ENCODE results near the gene TSSK3. TPM values are rescaled to one million over a fixed set of nuclear protein-coding genes. Genes with fewer than 3 reads are reported as not detected.
"Not testable (repeated sequence)": the region's sequence is repeated elsewhere in the genome, so short reads cannot be mapped to it uniquely, and the experiment has no call there.

TSSK3 gene
- total RNA-seq, 4 donors from 2014 or later: 1.8 TPM; not detected in 3

GRCh38 chr1:32394890-32395432 lies 32.6 kb downstream of the TSSK3 start:
- intact Hi-C loops (cut with DNase I; ENCODE audit: low total_unique reads): loop anchor here (1.0 to 2.0 kb wide), 2 partner anchors 44 to 256 kb away; partner anchors contain the start of genes RBBP4 and ZBTB8OS
- H3K4me1 ChIP-seq: peaks cover 25 to 39% of the 10 kb centered on the region in 2 donors
- peak overlapping the region; percentile 92 to 97 (median 94) for H3K27ac ChIP-seq
- ATAC-seq (peak; percentile 12 to 17), DNase-seq (no peak)
- peak overlapping the region; percentile 77 to 87 (median 84) for H3K4me3 ChIP-seq
- H3K27me3 ChIP-seq: no peaks in the 10 kb centered on the region
- H3K36me3 ChIP-seq: peaks cover 0 to 26% of the 10 kb centered on the region in 2 donors
- no peak for TF ChIP-seq POLR2A (IDR thresholded peaks at IDR 0.05)
- peak in 1 of 5 experiments; percentile 11 for TF ChIP-seq CTCF (IDR thresholded peaks at IDR 0.05 in 4 of 5, conservative IDR thresholded peaks at IDR 0.05 in 1 of 5)
- H3K9me3 ChIP-seq: no peaks in the 10 kb centered on the region
- in situ Hi-C loops (cut with MboI; ENCODE audit: low sequenced_read_pairs in 4 of 4): no loop called here

GRCh38 chr1:32396524-32396923 lies 34.2 kb downstream of the TSSK3 start:
- Histone ChIP-seq H3K36me3 (peaks cover 0 to 10% of the 10 kb centered on the region in 2 donors), H3K4me1 (peaks cover 24 to 31% of the 10 kb centered on the region in 2 donors)
- H3K9me3 ChIP-seq; intact Hi-C loops (cut with DNase I; ENCODE audit: low total_unique reads); H3K27me3 ChIP-seq; ATAC-seq; H3K27ac ChIP-seq; in situ Hi-C loops (cut with MboI; ENCODE audit: low sequenced_read_pairs in 4 of 4); DNase-seq; H3K4me3 ChIP-seq: not testable (repeated sequence)

- in situ Hi-C loops (cut with MboI; ENCODE audit: low sequenced_read_pairs in 4 of 4): no loop called here
- no peak for DNase-seq
These were observed 36.1 kb downstream of the TSSK3 start for GRCh38 chr1:32398401-32398800.

GRCh38 chr1:32399843-32400242 lies 37.5 kb downstream of the TSSK3 start:
- in situ Hi-C loops (cut with MboI; ENCODE audit: low sequenced_read_pairs in 4 of 4): no loop called here

More at GRCh38 chr1:32398401-32398800, 36.1 kb downstream of the TSSK3 start:
- H3K9me3 ChIP-seq: no peaks in the 10 kb centered on the region
- no peak for TF ChIP-seq CTCF (IDR thresholded peaks at IDR 0.05 in 4 of 5, conservative IDR thresholded peaks at IDR 0.05 in 1 of 5)
- TF ChIP-seq POLR2A (IDR thresholded peaks at IDR 0.05): no peak
- H3K36me3 ChIP-seq: no peaks in the 10 kb centered on the region
- H3K4me1 ChIP-seq: peaks cover 8 to 12% of the 10 kb centered on the region in 2 donors
- ATAC-seq: no peak
- no peak overlapping the region for H3K27ac ChIP-seq
- intact Hi-C loops (cut with DNase I; ENCODE audit: low total_unique reads): no loop called here
- H3K4me3 ChIP-seq: no peak overlapping the region
- H3K27me3 ChIP-seq: no peaks in the 10 kb centered on the region

More at GRCh38 chr1:32399843-32400242, 37.5 kb downstream of the TSSK3 start:
- Histone ChIP-seq H3K27ac (no peak overlapping the region), H3K9me3 (no peaks in the 10 kb centered on the region), H3K4me3 (no peak overlapping the region), H3K36me3 (no peaks in the 10 kb centered on the region), H3K27me3 (no peaks in the 10 kb centered on the region), H3K4me1 (peaks cover 5 to 9% of the 10 kb centered on the region in 2 donors)
- TF ChIP-seq CTCF (IDR thresholded peaks at IDR 0.05 in 4 of 5, conservative IDR thresholded peaks at IDR 0.05 in 1 of 5): no peak
- TF ChIP-seq POLR2A (IDR thresholded peaks at IDR 0.05): no peak
- no peak for DNase-seq
- intact Hi-C loops (cut with DNase I; ENCODE audit: low total_unique reads): no loop called here
- no peak for ATAC-seq

Measured in gastrocnemius medialis (tissue), 4 donors.